ENCODE measurements around the gene TCTA. TPM values are rescaled to one million over a fixed set of nuclear protein-coding genes. Genes with fewer than 3 reads are reported as not detected.

TCTA gene
- polyA plus RNA-seq, 1 of the 3 experiments (the other 2 are of a cell fraction), result 42.1 TPM

- Histone ChIP-seq H3K9me3 (no peaks in the 10 kb centered on the region), H3K9ac (no peak overlapping the region), H3K4me1 (ENCODE audit: control insufficient read depth in 1 of 2, insufficient read depth in 2 of 2, low read depth in 1 of 2, low read length in 1 of 2) (peaks cover 0 to 7% of the 10 kb centered on the region in 2 experiments; a peak in 2 of 4 replicates), H3F3A (replicated peaks; ENCODE audit: insufficient read depth) (peaks cover 32% of the 10 kb centered on the region), H3K4me2 (no peak overlapping the region), H3K4me3 (ENCODE audit: low read depth in 2 of 2, low read length in 1 of 2) (no peak overlapping the region), H3K9me2 (no peaks in the 10 kb centered on the region), H3K36me3 (replicated peaks in 1 of 2; ENCODE audit: control insufficient read depth in 1 of 2, insufficient read depth in 2 of 2, low read length in 1 of 2) (peaks cover 0 to 16% of the 10 kb centered on the region in 2 experiments), H4K20me1 (ENCODE audit: insufficient read depth) (peaks cover 95% of the 10 kb centered on the region), H3K27me3 (ENCODE audit: insufficient read depth) (no peaks in the 10 kb centered on the region), H2AFZ (ENCODE audit: low read depth) (no peak overlapping the region), H3K27ac (ENCODE audit: low read depth in 2 of 2, low read length in 1 of 2) (no peak overlapping the region), H3K79me2 (ENCODE audit: insufficient read depth) (peaks cover 99% of the 10 kb centered on the region)
- TF ChIP-seq USF2 (IDR thresholded peaks at IDR 0.05; ENCODE audit: borderline replicate concordance, low read depth, low read length) (no peak), MXI1 (IDR thresholded peaks at IDR 0.05; ENCODE audit: low read depth, low read length) (no peak), TCF12 (IDR thresholded peaks at IDR 0.05) (no peak), EP300 (IDR thresholded peaks at IDR 0.05; ENCODE audit: borderline replicate concordance in 1 of 2, low read depth in 1 of 2, low read length in 1 of 2) (no peak), USF1 (IDR thresholded peaks at IDR 0.05; ENCODE audit: borderline replicate concordance, low read depth) (no peak), RAD21 (IDR thresholded peaks at IDR 0.05; ENCODE audit: low read length) (no peak), FOSL2 (IDR thresholded peaks at IDR 0.05; ENCODE audit: borderline replicate concordance, low read depth) (no peak), REST (IDR thresholded peaks at IDR 0.05; ENCODE audit: low read depth, low read length) (no peak)
- ChIA-PET CTCF (interaction anchor here (0.9 to 1.0 kb wide), 2 partner anchors 42 to 722 kb away, joined by 3 to 4 read pairs; no protein-coding TSS in a partner anchor), POLR2A (no interaction called here)
- 93% methylated on average over 17 of the region's 17 CpGs for WGBS (ENCODE audit: low lambda C conversion rate)
- no peak for DNase-seq
Observed at GRCh38 chr3:49406571-49407565, 5.4 kb upstream of the TCTA start.

Data from SK-N-SH (cell line).